Epidermal melanocyte (primary cell): ENCODE measurements around the gene PPP1R37.
"Not testable (repeated sequence)": the region's sequence is repeated elsewhere in the genome, so short reads cannot be mapped to it uniquely, and the experiment has no call there.

Source experiments
- DNase-seq: peaks from one replicate; pipeline ENCODE4 v3.0.0; 2011; ENCODE audit warnings: low spot score; ENCODE audit not compliant: insufficient read length

Gene PPP1R37

GRCh38 chr19:45115809-45116615, 23.0 kb downstream of the PPP1R37 start:
- DNase-seq, result no peak

GRCh38 chr19:45117167-45117594, 24.2 kb downstream of the PPP1R37 start:
- DNase-seq, result no peak

- no peak for DNase-seq
Measured at GRCh38 chr19:45117671-45118070, 24.7 kb downstream of the PPP1R37 start.

- no peak for DNase-seq
Measured at GRCh38 chr19:45118106-45118505, 25.1 kb downstream of the PPP1R37 start.

- not testable (repeated sequence) for DNase-seq
Measured at GRCh38 chr19:45118591-45119355, 25.8 kb downstream of the PPP1R37 start.

- DNase-seq, result no peak
Measured at GRCh38 chr19:45119582-45119981, 26.6 kb downstream of the PPP1R37 start.

GRCh38 chr19:45121827-45122345, 28.9 kb downstream of the PPP1R37 start:
- no peak for DNase-seq

GRCh38 chr19:45122832-45123231, 29.9 kb downstream of the PPP1R37 start:
- no peak for DNase-seq

GRCh38 chr19:45123440-45123850, 30.5 kb downstream of the PPP1R37 start:
- DNase-seq, result no peak

- DNase-seq, result no peak
Measured at GRCh38 chr19:45124021-45124420, 31.0 kb downstream of the PPP1R37 start.

GRCh38 chr19:45125360-45125759, 32.4 kb downstream of the PPP1R37 start:
- DNase-seq, result no peak

GRCh38 chr19:45125975-45126493, 33.1 kb downstream of the PPP1R37 start:
- no peak for DNase-seq

- no peak for DNase-seq
Measured at GRCh38 chr19:45126654-45127053, 33.7 kb downstream of the PPP1R37 start.

- DNase-seq, result no peak
Measured at GRCh38 chr19:45128146-45128545, 35.2 kb downstream of the PPP1R37 start.

- DNase-seq, result no peak
Measured at GRCh38 chr19:45128806-45129205, 35.8 kb downstream of the PPP1R37 start.

- DNase-seq, result no peak
Measured at GRCh38 chr19:45130236-45130635, 37.3 kb downstream of the PPP1R37 start.

- no peak for DNase-seq
Measured at GRCh38 chr19:45130888-45131615, 38.1 kb downstream of the PPP1R37 start.

GRCh38 chr19:45133661-45134060, 40.7 kb downstream of the PPP1R37 start:
- DNase-seq, result no peak

GRCh38 chr19:45135176-45135885, 42.4 kb downstream of the PPP1R37 start:
- no peak for DNase-seq

- DNase-seq, result no peak
Measured at GRCh38 chr19:45136507-45137178, 43.7 kb downstream of the PPP1R37 start.
